GM15510 (cell line): ENCODE results near the gene NAT16.

Experiments used
- POLR2A ChIP-seq: IDR thresholded peaks from 3 replicates; pipeline ENCODE4 v1.6.1; 2011; ENCODE audit warnings: borderline replicate concordance; ENCODE audit not compliant: insufficient read length; ENCODE audit errors: extremely low read depth

NAT16 gene

GRCh38 chr7:101208794-101209193, 28.7 kb upstream of the NAT16 start:
- no peak for TF ChIP-seq POLR2A

- no peak for TF ChIP-seq POLR2A
Measured at GRCh38 chr7:101207459-101207858, 27.4 kb upstream of the NAT16 start.

GRCh38 chr7:101206665-101207042, 26.6 kb upstream of the NAT16 start:
- TF ChIP-seq POLR2A: no peak

- no peak for TF ChIP-seq POLR2A
Measured at GRCh38 chr7:101205901-101206664, 26.0 kb upstream of the NAT16 start.

GRCh38 chr7:101202603-101202918, 22.5 kb upstream of the NAT16 start:
- no peak for TF ChIP-seq POLR2A

- TF ChIP-seq POLR2A: no peak
Measured at GRCh38 chr7:101201695-101202602, 21.9 kb upstream of the NAT16 start.

- no peak for TF ChIP-seq POLR2A
Measured at GRCh38 chr7:101200862-101201599, 20.9 kb upstream of the NAT16 start, which contains the start of gene MOGAT3. Gene MOGAT3, minus strand, starts transcription at chr7:101201036. Its CDS starts 182 bp downstream, at chr7:101200854.

GRCh38 chr7:101200504-101200861, 20.4 kb upstream of the NAT16 start:
- no peak for TF ChIP-seq POLR2A

- no peak for TF ChIP-seq POLR2A
Measured at GRCh38 chr7:101198476-101198875, 18.4 kb upstream of the NAT16 start.

- TF ChIP-seq POLR2A: no peak
Measured at GRCh38 chr7:101197991-101198390, 17.9 kb upstream of the NAT16 start.

GRCh38 chr7:101195884-101196283, 15.8 kb upstream of the NAT16 start:
- TF ChIP-seq POLR2A: no peak

- no peak for TF ChIP-seq POLR2A
Measured at GRCh38 chr7:101189109-101189508, 9.0 kb upstream of the NAT16 start.

GRCh38 chr7:101186844-101187428, 6.8 kb upstream of the NAT16 start:
- no peak for TF ChIP-seq POLR2A

GRCh38 chr7:101186194-101186593, 6.1 kb upstream of the NAT16 start:
- TF ChIP-seq POLR2A: no peak
